Right lobe of liver (tissue), 4 donors: Measurements from ENCODE around the gene SULT1C3.

Source experiments
- POLR2A ChIP-seq: fragments of 450-650 bp; IDR thresholded peaks from one replicate; pipeline ENCODE4 v1.6.1; 2017; ENCODE audit warnings: antibody characterized with exemption, mild to moderate bottlenecking
- TF ChIP-seq, protein P1 (sequence below), 4 donors: fragments of 200-600 bp in 3 of 4; fragments of 450-650 bp in 1 of 4; IDR thresholded peaks; one replicate each; pipeline versions ENCODE4 v1.5.1 to v1.8.0; 2016 to 2022; ENCODE audit warnings: antibody characterized with exemption in 4 of 4, mild to moderate bottlenecking in 2 of 4
- donor health status: DM: no; HTN: no; CAD: no.
- donor health status: DM: no; HTN: no; CAD: no.
- donor health status: DM: no; HTN: yes; CAD: no.

DNA sequence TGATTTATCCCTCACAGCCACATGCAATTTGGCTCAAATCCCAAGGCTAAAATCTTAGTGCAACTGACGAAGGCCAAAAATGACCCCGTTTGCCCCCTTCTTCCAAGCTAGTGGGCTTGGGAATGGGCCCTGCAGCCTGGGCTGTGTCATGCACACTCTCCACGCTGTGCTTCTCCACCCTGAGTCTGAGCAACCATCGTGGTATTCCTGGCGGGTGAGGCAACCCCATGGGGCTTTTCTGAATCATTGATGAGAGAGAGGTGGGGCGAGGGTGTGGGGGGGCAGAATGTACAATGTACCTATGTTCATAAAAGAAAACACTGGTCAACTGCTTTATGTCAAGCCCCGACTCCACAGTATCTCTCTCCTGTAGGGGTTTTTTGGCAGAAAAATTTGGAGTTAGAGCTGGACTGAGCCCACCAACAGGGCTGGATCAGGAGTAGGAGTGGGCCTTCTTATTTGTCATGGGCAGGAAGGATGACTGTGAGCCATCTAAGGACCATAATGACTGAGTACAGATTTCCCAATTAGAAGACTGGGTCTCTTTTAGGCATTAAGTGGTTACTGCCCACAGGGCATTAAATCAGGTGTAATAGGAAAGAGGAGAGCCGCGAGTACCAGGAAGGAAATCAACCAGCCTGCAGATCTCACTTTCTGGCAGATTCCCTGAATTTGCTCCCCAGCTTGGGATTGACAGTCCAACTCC is 57.8 kb downstream of the SULT1C3 start:
- TF ChIP-seq, protein P1, sequence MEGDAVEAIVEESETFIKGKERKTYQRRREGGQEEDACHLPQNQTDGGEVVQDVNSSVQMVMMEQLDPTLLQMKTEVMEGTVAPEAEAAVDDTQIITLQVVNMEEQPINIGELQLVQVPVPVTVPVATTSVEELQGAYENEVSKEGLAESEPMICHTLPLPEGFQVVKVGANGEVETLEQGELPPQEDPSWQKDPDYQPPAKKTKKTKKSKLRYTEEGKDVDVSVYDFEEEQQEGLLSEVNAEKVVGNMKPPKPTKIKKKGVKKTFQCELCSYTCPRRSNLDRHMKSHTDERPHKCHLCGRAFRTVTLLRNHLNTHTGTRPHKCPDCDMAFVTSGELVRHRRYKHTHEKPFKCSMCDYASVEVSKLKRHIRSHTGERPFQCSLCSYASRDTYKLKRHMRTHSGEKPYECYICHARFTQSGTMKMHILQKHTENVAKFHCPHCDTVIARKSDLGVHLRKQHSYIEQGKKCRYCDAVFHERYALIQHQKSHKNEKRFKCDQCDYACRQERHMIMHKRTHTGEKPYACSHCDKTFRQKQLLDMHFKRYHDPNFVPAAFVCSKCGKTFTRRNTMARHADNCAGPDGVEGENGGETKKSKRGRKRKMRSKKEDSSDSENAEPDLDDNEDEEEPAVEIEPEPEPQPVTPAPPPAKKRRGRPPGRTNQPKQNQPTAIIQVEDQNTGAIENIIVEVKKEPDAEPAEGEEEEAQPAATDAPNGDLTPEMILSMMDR (IDR thresholded peaks at IDR 0.05) = no peak
- no peak for TF ChIP-seq POLR2A
